Smooth muscle cell (in vitro differentiated cells): Measurements from ENCODE around the gene COL15A1. TPM values are rescaled to one million over a fixed set of nuclear protein-coding genes. Genes with fewer than 3 reads are reported as not detected.

Experiments
- DNase-seq: peaks from one replicate; lab custom pipeline; 2025; ENCODE audit not compliant: unreplicated experiment; lab: John Stamatoyannopoulos, UW
- H2AFZ ChIP-seq: fragments of 200-600 bp; sonication (generic); 2 replicates; pipeline ENCODE4 v1.6.0; 2016; ENCODE audit warnings: antibody characterized with exemption, low read depth, mild to moderate bottlenecking
- H3F3A ChIP-seq: fragments of 200-600 bp; sonication (generic); 2 replicates; pipeline ENCODE4 v1.6.0; 2017; ENCODE audit warnings: antibody characterized with exemption, low read depth
- H3K27ac ChIP-seq: fragments of 200-600 bp; sonication (generic); 2 replicates; pipeline ENCODE4 v1.5.1; 2016; ENCODE audit warnings: low read depth, mild to moderate bottlenecking
- H3K27me3 ChIP-seq: fragments of 200-600 bp; sonication (generic); 2 replicates; pipeline ENCODE4 v1.6.1; 2016; ENCODE audit warnings: low read depth, mild to moderate bottlenecking
- H3K36me3 ChIP-seq: fragments of 200-600 bp; sonication (generic); 2 replicates; pipeline ENCODE4 v1.5.1; 2016; ENCODE audit warnings: low read depth
- H3K4me1 ChIP-seq: fragments of 200-600 bp; sonication (generic); 2 replicates; pipeline ENCODE4 v1.5.1; 2016; ENCODE audit warnings: low read depth
- H3K4me2 ChIP-seq: fragments of 200-600 bp; sonication (generic); 2 replicates; pipeline ENCODE4 v1.6.0; 2016; ENCODE audit warnings: mild to moderate bottlenecking
- H3K4me3 ChIP-seq: fragments of 200-600 bp; sonication (generic); 2 replicates; pipeline ENCODE4 v1.5.1; 2016; ENCODE audit warnings: mild to moderate bottlenecking
- H3K79me2 ChIP-seq: fragments of 200-600 bp; sonication (generic); 2 replicates; pipeline ENCODE4 v1.6.0; 2016; ENCODE audit warnings: low read depth, mild to moderate bottlenecking
- H3K9ac ChIP-seq: fragments of 200-600 bp; sonication (generic); 2 replicates; pipeline ENCODE4 v1.6.0; 2016; ENCODE audit warnings: low read depth
- H3K9me3 ChIP-seq: fragments of 200-600 bp; sonication (generic); replicated peaks from 2 replicates; pipeline ENCODE4 v1.5.1; 2016; ENCODE audit warnings: low read depth
- H4K20me1 ChIP-seq: fragments of 200-600 bp; sonication (generic); 2 replicates; pipeline ENCODE4 v1.6.0; 2016; ENCODE audit warnings: low read depth
- CTCF ChIP-seq: fragments of 200-600 bp; sonication (generic); IDR thresholded peaks from 2 replicates; pipeline ENCODE4 v1.5.1; 2017; ENCODE audit warnings: borderline replicate concordance, mild to moderate bottlenecking, antibody characterized with exemption; ENCODE audit not compliant: insufficient read depth, poor library complexity, severe bottlenecking
- WGBS: methylation state at CpG from one replicate; pipeline ENCODE4 v1.1.7; 2016; ENCODE audit warnings: low lambda C conversion rate; 5-methylcytosine and 5-hydroxymethylcytosine counted together
- polyA plus RNA-seq: library from polyadenylated mRNA; unstranded; fragments of >200 nt; fragmentation: Nextera tagmentation; extraction: Ambion mirVana; gene quantifications from 2 replicates; pipeline ENCODE4 v1.2.1, GENCODE V29; 2016
- total RNA-seq: library from RNA; depleted of rRNA; stranded (reverse); fragments of >200 nt; gene quantifications from 2 replicates; pipeline ENCODE4 v1.2.3, GENCODE V29; 2014

COL15A1 gene
- total and polyA plus RNA-seq, 2 experiments from 2014 or later, result 222 to 293 TPM

- no peaks in the 10 kb centered on the region for H3K27me3 ChIP-seq
- H2AFZ ChIP-seq, result no peak overlapping the region
- DNase-seq, result no peak
- peaks cover 19% of the 10 kb centered on the region for H3F3A ChIP-seq
- H3K79me2 ChIP-seq, result peaks cover 82% of the 10 kb centered on the region
- no peak for TF ChIP-seq CTCF
- H3K4me1 ChIP-seq, result peaks cover 10% of the 10 kb centered on the region
- peak overlapping the region; percentile 75 for H3K4me2 ChIP-seq
- H3K27ac ChIP-seq, result peak overlapping the region; percentile 98
- no peaks in the 10 kb centered on the region for H3K36me3 ChIP-seq
- H4K20me1 ChIP-seq, result peaks cover 3% of the 10 kb centered on the region
- no peaks in the 10 kb centered on the region for H3K9me3 ChIP-seq
- H3K4me3 ChIP-seq, result no peak overlapping the region
- H3K9ac ChIP-seq, result peak overlapping the region; percentile 74
- WGBS, result 93% methylated on average over 6 of the region's 6 CpGs
Observed at GRCh38 chr9:98957826-98958225, 14.1 kb downstream of the COL15A1 start.

DNA sequence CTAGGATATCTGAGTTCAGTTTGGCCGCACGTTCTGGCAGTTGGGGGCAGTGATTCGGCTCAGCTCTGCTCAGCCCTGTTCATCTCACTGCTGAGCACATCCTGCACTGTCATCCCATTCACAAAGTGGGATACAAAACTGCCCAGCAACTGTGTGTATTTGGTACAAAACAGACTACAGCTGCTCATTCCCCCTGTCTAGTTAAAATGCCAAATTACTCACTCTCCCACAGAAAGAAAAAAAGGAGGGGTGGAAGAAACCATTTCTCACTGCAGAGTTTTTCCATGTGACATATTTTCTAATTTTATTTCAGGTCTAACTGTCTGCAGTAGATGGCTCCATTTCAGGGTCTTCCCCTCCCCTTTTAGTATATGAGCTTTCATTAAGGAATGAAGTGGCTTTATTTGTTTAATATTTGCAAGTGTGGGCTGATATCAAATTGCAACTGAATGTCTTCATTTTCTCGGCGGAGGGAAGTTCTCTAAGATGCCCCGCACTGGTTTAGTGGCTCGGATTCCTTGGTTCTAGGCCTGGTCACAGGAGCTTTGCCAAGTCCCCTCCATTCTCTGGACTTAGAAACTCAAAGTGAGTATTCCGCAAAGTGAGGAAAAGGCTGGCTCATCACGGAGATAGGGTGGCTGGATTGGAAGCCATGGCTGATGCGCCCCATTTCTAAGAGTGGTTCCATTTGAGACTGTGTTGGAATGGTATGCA, 14.7 kb downstream of the COL15A1 start:
- H3K4me2 ChIP-seq, result peak overlapping the region; percentile 75
- H3K36me3 ChIP-seq, result no peaks in the 10 kb centered on the region
- WGBS, result 53% methylated on average over 10 of the region's 10 CpGs
- H3F3A ChIP-seq, result peaks cover 19% of the 10 kb centered on the region
- H3K79me2 ChIP-seq, result peaks cover 82% of the 10 kb centered on the region
- no peak for TF ChIP-seq CTCF
- H3K4me1 ChIP-seq, result peaks cover 10% of the 10 kb centered on the region
- DNase-seq, result no peak
- no peaks in the 10 kb centered on the region for H3K27me3 ChIP-seq
- H4K20me1 ChIP-seq, result peaks cover 6% of the 10 kb centered on the region
- no peak overlapping the region for H3K4me3 ChIP-seq
- no peaks in the 10 kb centered on the region for H3K9me3 ChIP-seq
- no peak overlapping the region for H2AFZ ChIP-seq
- H3K9ac ChIP-seq, result peak overlapping the region; percentile 74
- H3K27ac ChIP-seq, result peak overlapping the region; percentile 98

DNA sequence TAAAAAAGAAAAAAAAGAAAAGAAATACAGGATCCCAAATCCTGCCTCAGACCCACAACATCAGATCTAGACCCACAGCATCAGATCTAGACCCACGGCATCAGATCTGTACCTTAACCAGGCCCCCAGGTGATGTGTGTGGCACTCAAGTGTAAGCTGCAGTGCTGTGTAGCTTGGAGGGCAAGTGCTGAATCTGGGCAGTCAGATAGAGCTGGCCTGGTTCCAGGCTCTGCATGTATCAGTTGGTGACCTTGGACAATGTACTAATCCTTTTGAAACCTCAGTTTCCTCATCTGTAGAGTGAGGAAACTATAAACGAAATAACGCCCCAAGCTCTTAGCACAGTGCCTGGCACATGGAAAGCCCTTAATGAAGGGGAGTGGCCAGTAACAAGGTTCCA, 16.7 kb downstream of the COL15A1 start:
- Histone ChIP-seq H3K36me3 (no peaks in the 10 kb centered on the region), H3K4me2 (peak overlapping the region; percentile 24)

More for the DNA sequence above, 16.7 kb downstream of the COL15A1 start:
- TF ChIP-seq CTCF, result no peak
- Histone ChIP-seq H3F3A (peaks cover 19% of the 10 kb centered on the region), H3K79me2 (peaks cover 75% of the 10 kb centered on the region), H3K4me1 (peaks cover 10% of the 10 kb centered on the region), H3K27me3 (no peaks in the 10 kb centered on the region), H3K9ac (no peak overlapping the region), H3K27ac (peak overlapping the region; percentile 98), H2AFZ (no peak overlapping the region), H3K9me3 (no peaks in the 10 kb centered on the region), H3K4me3 (no peak overlapping the region), H4K20me1 (peaks cover 6% of the 10 kb centered on the region)
- 92% methylated on average over 3 of the region's 3 CpGs for WGBS
- DNase-seq, result no peak
